Measurements from ENCODE around the gene ACOT8. TPM values are rescaled to one million over a fixed set of nuclear protein-coding genes. Genes with fewer than 3 reads are reported as not detected.

The ACOT8 gene
- total and polyA plus RNA-seq, 10 of the 15 experiments (the other 5 are each of a cell fraction or from before 2014, with no cell fraction given), result 5.1 to 47.9 (median 31.8) TPM

DNA sequence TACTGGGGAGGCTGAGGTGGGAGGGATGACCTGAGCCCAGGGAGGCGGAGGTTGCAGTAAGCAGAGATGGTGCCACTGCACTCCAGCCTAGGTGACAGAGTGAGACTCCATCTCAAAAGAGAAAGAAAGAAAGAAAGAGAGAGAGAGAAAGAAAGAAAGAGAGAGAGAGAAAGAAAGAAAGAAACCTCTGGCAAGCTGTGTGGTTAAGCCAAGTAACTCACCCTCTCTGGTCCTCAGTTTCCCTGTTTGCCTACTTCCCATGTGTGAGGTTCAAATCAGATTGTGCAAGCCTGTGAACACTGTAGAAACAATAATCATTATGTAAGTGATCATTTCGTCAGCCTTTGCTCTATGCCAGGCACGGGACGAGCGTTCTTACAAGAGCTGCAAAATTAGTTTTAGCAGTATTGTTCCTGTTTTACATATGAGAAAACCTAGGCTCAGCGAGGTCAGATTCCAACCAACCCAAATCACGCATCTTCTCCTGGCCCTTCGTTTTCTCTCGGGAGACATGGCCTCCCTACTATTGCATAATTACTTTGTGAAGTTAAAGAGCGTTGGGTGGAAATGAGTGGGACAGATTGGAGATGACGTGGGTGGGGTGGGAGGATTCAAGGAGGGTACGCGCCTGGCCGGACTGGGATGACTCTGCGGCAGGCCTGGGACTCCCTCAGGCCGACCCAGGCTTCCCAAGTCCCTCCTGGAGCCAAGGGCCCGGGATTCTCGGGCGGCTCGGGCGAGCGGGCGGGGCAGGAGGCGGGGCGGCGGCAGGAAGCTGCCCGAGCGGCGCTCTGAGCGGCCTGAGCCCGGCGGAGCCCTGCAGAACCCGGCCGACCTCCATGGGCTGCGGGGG lies 23.9 kb downstream of the ACOT8 start, which contains the start of gene SNX21:
TSS of gene SNX21 (plus strand) at position 770 of the 853 bp plus-strand sequence. CDS start 121 bp downstream, outside the sequence.
- Histone ChIP-seq H3K27me3 (replicated peaks in 1 of 2; ENCODE audit: control insufficient read depth in 2 of 2, insufficient read depth in 2 of 2, low read length in 1 of 2) (no peaks in the 10 kb centered on the region), H3K4me3 (peak within 1 kb of the TSS; percentile 95), H3K36me3 (ENCODE audit: control insufficient read depth in 2 of 2, insufficient read depth in 2 of 2, low read length in 1 of 2) (no peaks in the 10 kb centered on the region), H3K9me3 (replicated peaks; ENCODE audit: control insufficient read depth, insufficient read depth, low read length) (no peaks in the 10 kb centered on the region), H4K20me1 (ENCODE audit: control insufficient read depth, insufficient read depth) (no peaks in the 10 kb centered on the region), H3K79me2 (ENCODE audit: control insufficient read depth, insufficient read depth, low read length) (no peaks in the 10 kb centered on the region), H3K27ac (ENCODE audit: control insufficient read depth, insufficient read depth) (no peak within 1 kb of the TSS), H3K9ac (ENCODE audit: control insufficient read depth, insufficient read depth, low read length) (peak within 1 kb of the TSS; percentile 66; the same call in 1 of the 2 replicates), H3K4me1 (ENCODE audit: control insufficient read depth, insufficient read depth, low read length) (peaks cover 3% of the 10 kb centered on the region), H2AFZ (ENCODE audit: control insufficient read depth, low read depth, low read length) (peak within 1 kb of the TSS; percentile 80), H3K4me2 (ENCODE audit: control insufficient read depth, insufficient read depth) (peak within 1 kb of the TSS; percentile 99)
- RAD21 ChIA-PET (ENCODE audit: unreplicated experiment), result no interaction called here
- in situ Hi-C loops (cut with MboI), result no loop called here
- intact Hi-C loops (cut with micrococcal nuclease; ENCODE audit: unreplicated experiment), result no loop called here
- SMC1A ChIA-PET (ENCODE audit: uncharacterized antibody, unreplicated experiment), result interaction anchor here (0.7 to 1.3 kb wide), 2 partner anchors 101 to 266 kb away, joined by 3 to 4 read pairs; partner anchors contain the start of gene PCIF1
- DNase-seq (ENCODE audit: low read depth, low spot score) (no peak), FAIRE-seq (no peak), ATAC-seq (peak; percentile 85)
- CTCF ChIA-PET, result interaction anchor here (1.3 kb wide), 1 partner anchor 9 kb away, joined by 6 read pairs; no protein-coding TSS in a partner anchor
- POLR2A ChIA-PET, result interaction anchor here (1.0 kb wide), 1 partner anchor 9 kb away, joined by 3 read pairs; no protein-coding TSS in a partner anchor
- no TSS peak for BruUV-seq (replicated peaks)
- WGBS (ENCODE audit: insufficient coverage, insufficient replicate concordance, low lambda C conversion rate, missing lambda C conversion rate), result 25% methylated on average over 19 of the region's 35 CpGs
- TF ChIP-seq ZNF24 (IDR thresholded peaks at IDR 0.05) (no peak), IKZF2 (IDR thresholded peaks at IDR 0.05) (peak; percentile 17 to 47; a peak in 3 of 4 replicates), YY1 (IDR thresholded peaks at IDR 0.05; ENCODE audit: low read depth, low read length) (0 out of 2 replicates have a peak, but pooled peaks have one; percentile 4), IKZF1 (conservative IDR thresholded peaks at IDR 0.05) (peak; percentile 59; the same call in 1 of the 2 replicates)

GRCh38 chr20:45832619-45833018 lies 24.6 kb downstream of the ACOT8 start:
- ChIA-PET POLR2A (no interaction called here), CTCF (interaction anchor here (1.3 kb wide), 1 partner anchor 10 kb away, joined by 6 read pairs; no protein-coding TSS in a partner anchor), RAD21 (ENCODE audit: unreplicated experiment) (no interaction called here), SMC1A (ENCODE audit: uncharacterized antibody, unreplicated experiment) (interaction anchor here (0.7 kb wide), 1 partner anchor 267 kb away, joined by 4 read pairs; no protein-coding TSS in a partner anchor)
- Histone ChIP-seq H3K4me1 (ENCODE audit: control insufficient read depth, insufficient read depth, low read length) (peaks cover 3% of the 10 kb centered on the region), H3K27me3 (replicated peaks in 1 of 2; ENCODE audit: control insufficient read depth in 2 of 2, insufficient read depth in 2 of 2, low read length in 1 of 2) (no peaks in the 10 kb centered on the region), H4K20me1 (ENCODE audit: control insufficient read depth, insufficient read depth) (no peaks in the 10 kb centered on the region), H3K4me2 (ENCODE audit: control insufficient read depth, insufficient read depth) (no peak overlapping the region), H3K9me3 (replicated peaks; ENCODE audit: control insufficient read depth, insufficient read depth, low read length) (no peaks in the 10 kb centered on the region), H3K79me2 (ENCODE audit: control insufficient read depth, insufficient read depth, low read length) (no peaks in the 10 kb centered on the region), H3K36me3 (ENCODE audit: control insufficient read depth in 2 of 2, insufficient read depth in 2 of 2, low read length in 1 of 2) (no peaks in the 10 kb centered on the region), H3K9ac (ENCODE audit: control insufficient read depth, insufficient read depth, low read length) (no peak overlapping the region), H2AFZ (ENCODE audit: control insufficient read depth, low read depth, low read length) (no peak overlapping the region), H3K27ac (ENCODE audit: control insufficient read depth, insufficient read depth) (no peak overlapping the region), H3K4me3 (no peak overlapping the region; the same call in 1 of the 2 replicates)
- in situ Hi-C loops (cut with MboI), result no loop called here
- no TSS peak for BruUV-seq (replicated peaks)
- FAIRE-seq (no peak), DNase-seq (ENCODE audit: low read depth, low spot score) (no peak), ATAC-seq (no peak)
- 67% methylated on average over 4 of the region's 4 CpGs for WGBS (ENCODE audit: insufficient coverage, insufficient replicate concordance, low lambda C conversion rate, missing lambda C conversion rate)
- intact Hi-C loops (cut with micrococcal nuclease; ENCODE audit: unreplicated experiment), result no loop called here
- TF ChIP-seq ELK1 (IDR thresholded peaks at IDR 0.05; ENCODE audit: low read depth, low read length) (no peak), ZNF592 (IDR thresholded peaks at IDR 0.05) (no peak)

Data from GM12878 (cell line).